Keratinocyte (primary cell): ENCODE measurements around the gene ABTB1. TPM values are rescaled to one million over a fixed set of nuclear protein-coding genes. Genes with fewer than 3 reads are reported as not detected.

ENCODE experiments used
- DNase-seq: peaks from one replicate; pipeline ENCODE4 v3.0.0-alpha.2; 2011; ENCODE audit warnings: low read depth, missing footprints, low spot score
- FAIRE-seq: peaks from 2 replicates; lab custom pipeline; 2011; peaks lifted over from hg19 to GRCh38; lab: Jason Lieb, UNC
- H2AFZ ChIP-seq: 2 replicates; pipeline ENCODE4 v1.6.0; 2012; ENCODE audit warnings: low read length, control low read depth, inconsistent platforms; ENCODE audit not compliant: control insufficient read depth
- H3K27ac ChIP-seq: 2 replicates; pipeline ENCODE4 v1.5.1; 2011; ENCODE audit warnings: low read length; ENCODE audit not compliant: control insufficient read depth, insufficient read depth
- H3K27me3 ChIP-seq: 3 replicates; pipeline ENCODE4 v1.6.0; 2011; ENCODE audit warnings: low read length; ENCODE audit not compliant: control insufficient read depth, insufficient read depth; ENCODE audit errors: extremely low read depth
- H3K36me3 ChIP-seq, 2 experiments: 2 replicates in 1 of 2; 3 replicates in 1 of 2; pipeline ENCODE4 v1.5.1; 2011; ENCODE audit warnings: low read length in 2 of 2, mild to moderate bottlenecking in 1 of 2; ENCODE audit not compliant: control insufficient read depth in 2 of 2, insufficient read depth in 2 of 2; ENCODE audit errors: extremely low read depth in 1 of 2
- H3K4me1 ChIP-seq: 3 replicates; pipeline ENCODE4 v1.5.1; 2011; ENCODE audit warnings: low read length; ENCODE audit not compliant: control insufficient read depth, insufficient read depth; ENCODE audit errors: extremely low read depth
- H3K4me2 ChIP-seq: 3 replicates; pipeline ENCODE4 v1.6.0; 2011; ENCODE audit warnings: low read depth, low read length; ENCODE audit not compliant: control insufficient read depth, insufficient read depth; ENCODE audit errors: extremely low read depth
- H3K4me3 ChIP-seq, 3 experiments: fragments of 200-600 bp in 1 of 3; sonication (generic) in 1 of 3; 2 replicates in 2 of 3; 3 replicates in 1 of 3; pipeline ENCODE4 v1.5.1; 2011 to 2016; ENCODE audit warnings: low read length in 3 of 3, mild to moderate bottlenecking in 3 of 3, control low read depth in 2 of 3, inconsistent platforms in 1 of 3, low read depth in 1 of 3, mixed read lengths in 1 of 3, mixed run types in 1 of 3, moderate library complexity in 1 of 3; ENCODE audit not compliant: control insufficient read depth in 2 of 3, insufficient read depth in 2 of 3; ENCODE audit errors: extremely low read depth in 1 of 3
- H3K79me2 ChIP-seq: 2 replicates; pipeline ENCODE4 v1.6.0; 2012; ENCODE audit warnings: low read length; ENCODE audit not compliant: control insufficient read depth, insufficient read depth
- H3K9ac ChIP-seq: 3 replicates; pipeline ENCODE4 v1.6.0; 2011; ENCODE audit warnings: low read length; ENCODE audit not compliant: control insufficient read depth, insufficient read depth; ENCODE audit errors: extremely low read depth
- H3K9me1 ChIP-seq: 3 replicates; pipeline ENCODE4 v1.6.0; 2011; ENCODE audit warnings: low read length; ENCODE audit not compliant: control insufficient read depth, insufficient read depth; ENCODE audit errors: extremely low read depth
- H3K9me3 ChIP-seq: 2 replicates; pipeline ENCODE4 v1.5.1; 2012; ENCODE audit warnings: low read depth, low read length; ENCODE audit not compliant: control insufficient read depth
- H4K20me1 ChIP-seq: 3 replicates; pipeline ENCODE4 v1.6.0; 2011; ENCODE audit warnings: low read length; ENCODE audit not compliant: control insufficient read depth, insufficient read depth; ENCODE audit errors: extremely low read depth
- CTCF ChIP-seq, 3 experiments: IDR thresholded peaks in 1 of 3; conservative IDR thresholded peaks in 1 of 3; optimal IDR thresholded peaks in 1 of 3; 2 replicates in 2 of 3; 3 replicates in 1 of 3; pipeline versions ENCODE3 to v1.5.1; 2011; ENCODE audit warnings: low read length in 3 of 3, mild to moderate bottlenecking in 3 of 3, moderate library complexity in 2 of 3, control low read depth in 1 of 3, inconsistent platforms in 1 of 3; ENCODE audit not compliant: insufficient read depth in 2 of 3; ENCODE audit errors: extremely low read depth in 1 of 3
- EZH2 ChIP-seq: IDR thresholded peaks from one replicate; pipeline ENCODE4 v1.6.1; 2012; ENCODE audit warnings: inconsistent platforms, mild to moderate bottlenecking, low read length, moderate library complexity
- dilution Hi-C: fragments of 300-500 bp; cut with MboI; formaldehyde crosslinking; loops from one replicate; pipeline ENCODE4 v1.7.0; 2020; ENCODE audit warnings: low sequenced_read_pairs; ENCODE audit not compliant: extremely low pct_ligation_motif_present
- polyA plus RNA-seq, 5 experiments: library from polyadenylated mRNA; depleted of rRNA in 3 of 5; stranded (reverse) in 3 of 5; stranded (forward) in 1 of 5; unstranded in 1 of 5; fragments of >200 nt; gene quantifications; 1 replicate in 1 of 5; 2 replicates in 3 of 5; 3 replicates in 1 of 5; pipeline versions ENCODE4 v1.2.1 to v1.2.3, GENCODE V29; 2011 to 2012; ENCODE audit warnings: missing spikeins in 2 of 5, low read depth in 1 of 5, low replicate concordance in 1 of 5

ABTB1 gene
- polyA plus RNA-seq, 1 donor (not counting 4 experiments of a cell fraction or from before 2014, with no cell fraction given): 11.6 TPM

GRCh38 chr3:127719369-127719768, 46.6 kb downstream of the ABTB1 start:
- H3K9me1 ChIP-seq: no peaks in the 10 kb centered on the region
- H4K20me1 ChIP-seq: no peaks in the 10 kb centered on the region
- peaks cover 1 to 5% of the 10 kb centered on the region in 2 experiments for H3K36me3 ChIP-seq
- H3K4me1 ChIP-seq: peaks cover 6% of the 10 kb centered on the region
- no peak for TF ChIP-seq EZH2
- TF ChIP-seq CTCF (optimal IDR thresholded peaks at IDR 0.05 in 1 of 3, IDR thresholded peaks at IDR 0.05 in 1 of 3, conservative IDR thresholded peaks at IDR 0.05 in 1 of 3; ENCODE audit: extremely low read depth in 1 of 3, insufficient read depth in 2 of 3, low read length in 3 of 3): no peak
- dilution Hi-C loops: no loop called here
- H3K4me2 ChIP-seq: no peak overlapping the region
- no peak overlapping the region for H2AFZ ChIP-seq
- H3K9ac ChIP-seq: no peak overlapping the region
- FAIRE-seq (no peak), DNase-seq (no peak)
- no peak overlapping the region for H3K4me3 ChIP-seq
- no peaks in the 10 kb centered on the region for H3K27me3 ChIP-seq
- H3K27ac ChIP-seq: no peak overlapping the region
- no peaks in the 10 kb centered on the region for H3K9me3 ChIP-seq
- H3K79me2 ChIP-seq: no peaks in the 10 kb centered on the region

DNA sequence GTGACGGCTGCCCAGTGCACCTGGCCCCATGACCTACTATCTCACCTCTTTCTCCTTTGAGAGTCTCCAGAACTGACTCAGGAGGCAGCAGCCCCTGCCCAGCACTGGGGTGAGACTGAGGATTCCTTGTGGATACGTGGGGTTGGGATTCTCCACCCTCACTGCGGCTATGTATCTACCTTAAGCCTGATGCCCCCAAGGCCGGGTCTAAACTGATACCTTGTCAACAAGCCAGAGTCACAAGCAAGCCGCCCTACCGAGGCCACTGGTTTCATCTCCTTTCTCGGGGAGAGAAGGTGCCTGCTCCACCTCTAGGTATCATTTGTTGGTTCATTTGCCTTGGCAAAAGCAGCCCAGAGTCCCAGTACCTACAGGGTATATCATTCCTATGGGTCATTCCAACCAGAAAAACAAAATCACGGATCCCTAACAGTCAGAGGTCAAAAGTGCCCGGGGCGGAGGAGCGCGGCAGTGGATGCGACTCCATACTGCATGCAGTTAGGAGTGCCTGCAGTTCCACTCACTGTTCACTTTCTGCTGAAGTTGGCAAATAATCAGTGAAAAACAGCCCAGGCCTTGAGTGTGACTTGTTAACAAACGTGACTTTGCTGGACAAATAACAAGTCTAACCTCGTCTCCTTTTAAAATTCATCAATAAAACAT, 47.5 kb downstream of the ABTB1 start:
- no peaks in the 10 kb centered on the region for H3K79me2 ChIP-seq
- H3K27ac ChIP-seq: no peak overlapping the region
- H3K4me3 ChIP-seq: no peak overlapping the region
- H4K20me1 ChIP-seq: no peaks in the 10 kb centered on the region
- TF ChIP-seq EZH2: no peak
- TF ChIP-seq CTCF (optimal IDR thresholded peaks at IDR 0.05 in 1 of 3, IDR thresholded peaks at IDR 0.05 in 1 of 3, conservative IDR thresholded peaks at IDR 0.05 in 1 of 3; ENCODE audit: extremely low read depth in 1 of 3, insufficient read depth in 2 of 3, low read length in 3 of 3): no peak
- H3K4me1 ChIP-seq: peaks cover 6% of the 10 kb centered on the region
- H3K4me2 ChIP-seq: no peak overlapping the region
- no peaks in the 10 kb centered on the region for H3K9me3 ChIP-seq
- no peak for FAIRE-seq
- no peak for DNase-seq
- H2AFZ ChIP-seq: no peak overlapping the region
- H3K27me3 ChIP-seq: no peaks in the 10 kb centered on the region
- no peaks in the 10 kb centered on the region for H3K9me1 ChIP-seq
- H3K36me3 ChIP-seq: peaks cover 1 to 5% of the 10 kb centered on the region in 2 experiments
- dilution Hi-C loops: no loop called here
- H3K9ac ChIP-seq: no peak overlapping the region
